Stimulated activated CD8-positive, alpha-beta memory T cell treated with anti-CD3 and anti-CD28 coated beads, Interleukin-4, amount 100 ng/mL, for 4 hours (primary cell): ENCODE measurements around the gene TNRC6B.

Source experiments
- DNase-seq, 2 donors: peaks; one replicate each; pipeline ENCODE4 v3.0.0-alpha.2; 2020; ENCODE audit warnings: low read depth in 2 of 2, low spot score in 1 of 2

Gene TNRC6B

GRCh38 chr22:40324468-40325305 is 147.0 kb downstream of the TNRC6B start:
- DNase-seq: no peak

- peak; percentile 37 to 61 for DNase-seq
Observed at GRCh38 chr22:40325315-40325714, 147.6 kb downstream of the TNRC6B start.

GRCh38 chr22:40326905-40327735 is 149.4 kb downstream of the TNRC6B start:
- DNase-seq: no peak

GRCh38 chr22:40328546-40329456 is 151.1 kb downstream of the TNRC6B start:
- no peak for DNase-seq

GRCh38 chr22:40329466-40329865 is 151.7 kb downstream of the TNRC6B start:
- DNase-seq: no peak

- DNase-seq: no peak
Observed at GRCh38 chr22:40330086-40330485, 152.4 kb downstream of the TNRC6B start.

GRCh38 chr22:40330615-40331014 is 152.9 kb downstream of the TNRC6B start:
- DNase-seq: no peak

GRCh38 chr22:40331706-40332105 is 154.0 kb downstream of the TNRC6B start:
- no peak for DNase-seq

- no peak for DNase-seq
Observed at GRCh38 chr22:40332319-40332781, 154.6 kb downstream of the TNRC6B start.

GRCh38 chr22:40334060-40334459 is 156.3 kb downstream of the TNRC6B start:
- no peak for DNase-seq

- no peak for DNase-seq
Observed at GRCh38 chr22:40334899-40335298, 157.2 kb downstream of the TNRC6B start.

GRCh38 chr22:40335358-40335757 is 157.6 kb downstream of the TNRC6B start:
- DNase-seq: no peak

- no peak for DNase-seq
Observed at GRCh38 chr22:40340044-40340443, 162.3 kb downstream of the TNRC6B start.

GRCh38 chr22:40341604-40342003 is 163.9 kb downstream of the TNRC6B start:
- DNase-seq: no peak

GRCh38 chr22:40342521-40342920 is 164.8 kb downstream of the TNRC6B start:
- DNase-seq: no peak

GRCh38 chr22:40345271-40345670 is 167.5 kb downstream of the TNRC6B start:
- DNase-seq: no peak

- DNase-seq: peak; percentile 16 to 27
Observed at GRCh38 chr22:40345815-40346184, 168.1 kb downstream of the TNRC6B start.

GRCh38 chr22:40346185-40347118 is 168.7 kb downstream of the TNRC6B start, which contains the start of gene ADSL:
ADSL (plus strand) TSS chr22:40346500; CDS start chr22:40346559, 59 bp downstream.
- DNase-seq: peak; percentile 57 to 69

- no peak for DNase-seq
Observed at GRCh38 chr22:40347300-40347699, 169.6 kb downstream of the TNRC6B start.
